NCI-H748 (cell line): ENCODE measurements around the gene DYRK1A.

Experiments used
- DNase-seq: peaks from one replicate; lab custom pipeline; 2025; ENCODE audit not compliant: unreplicated experiment; lab: John Stamatoyannopoulos, UW

DYRK1A gene

DNA sequence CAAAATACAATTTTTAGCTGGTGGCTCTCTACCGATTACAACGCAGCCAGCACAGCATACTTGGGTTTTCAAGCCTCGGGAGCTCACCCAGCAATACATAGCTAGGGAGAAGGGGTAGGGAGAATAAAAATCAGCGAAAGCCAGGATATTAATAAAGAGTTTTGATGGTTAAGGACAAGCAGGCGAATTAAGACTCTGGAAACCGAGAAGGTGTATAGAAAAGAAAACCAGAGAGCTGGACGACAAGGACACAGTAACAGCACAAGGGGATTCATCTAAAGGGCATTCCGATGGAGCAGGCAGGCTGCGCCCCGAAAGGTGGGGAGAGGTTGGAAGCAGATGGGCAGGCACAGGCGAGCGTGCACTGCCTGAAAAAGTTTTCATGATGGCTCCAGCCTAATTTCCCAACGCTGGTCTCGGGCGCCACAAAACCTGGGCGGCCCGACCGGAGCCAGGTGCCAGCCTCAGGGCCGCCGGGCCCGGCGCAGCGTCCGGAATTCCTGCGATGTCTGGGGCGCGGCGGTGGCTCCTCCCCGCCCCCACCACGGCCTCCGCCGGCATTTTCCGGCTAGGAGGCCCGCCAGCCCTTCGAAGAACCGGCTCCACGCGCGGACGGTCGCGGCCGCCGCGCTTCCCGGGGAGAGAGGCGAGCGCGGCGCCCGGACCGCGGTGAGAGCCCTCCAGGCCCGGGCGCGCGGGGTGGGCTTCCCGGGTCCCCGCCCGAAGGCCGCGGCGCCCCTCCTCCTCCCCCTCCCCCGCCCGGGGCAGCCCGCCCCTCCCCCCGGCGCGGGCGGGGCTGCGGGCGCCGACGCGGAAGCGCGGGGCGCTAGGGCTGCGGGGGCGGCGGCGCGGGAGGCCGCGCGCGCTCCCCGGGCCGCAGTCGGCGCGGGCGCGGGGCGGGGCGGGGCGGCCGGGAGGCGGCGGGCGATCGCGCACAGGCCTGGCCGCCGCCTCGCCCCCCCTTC, 774 bp upstream of the DYRK1A start:
- peak; percentile 75 for DNase-seq

DNA sequence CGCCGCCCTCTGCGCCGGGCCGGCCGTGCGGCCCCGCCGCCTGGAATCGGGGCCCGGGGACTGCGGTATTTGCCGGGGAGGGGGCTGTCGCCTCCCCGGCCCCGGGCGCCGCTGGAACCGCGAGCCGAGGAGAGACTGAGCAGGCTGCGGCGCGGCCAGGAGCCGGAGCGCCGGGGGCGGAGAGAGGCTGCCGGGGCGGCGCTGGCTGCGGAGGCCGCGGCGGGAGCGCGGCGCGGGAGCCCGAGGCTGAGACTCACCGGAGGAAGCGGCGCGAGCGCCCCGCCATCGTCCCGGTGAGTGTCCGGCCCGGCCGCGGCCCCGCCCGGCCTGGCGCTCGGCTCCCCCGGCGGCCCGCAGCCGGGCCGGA, 746 bp downstream of the DYRK1A start:
- DNase-seq, result peak; percentile 37

DNA sequence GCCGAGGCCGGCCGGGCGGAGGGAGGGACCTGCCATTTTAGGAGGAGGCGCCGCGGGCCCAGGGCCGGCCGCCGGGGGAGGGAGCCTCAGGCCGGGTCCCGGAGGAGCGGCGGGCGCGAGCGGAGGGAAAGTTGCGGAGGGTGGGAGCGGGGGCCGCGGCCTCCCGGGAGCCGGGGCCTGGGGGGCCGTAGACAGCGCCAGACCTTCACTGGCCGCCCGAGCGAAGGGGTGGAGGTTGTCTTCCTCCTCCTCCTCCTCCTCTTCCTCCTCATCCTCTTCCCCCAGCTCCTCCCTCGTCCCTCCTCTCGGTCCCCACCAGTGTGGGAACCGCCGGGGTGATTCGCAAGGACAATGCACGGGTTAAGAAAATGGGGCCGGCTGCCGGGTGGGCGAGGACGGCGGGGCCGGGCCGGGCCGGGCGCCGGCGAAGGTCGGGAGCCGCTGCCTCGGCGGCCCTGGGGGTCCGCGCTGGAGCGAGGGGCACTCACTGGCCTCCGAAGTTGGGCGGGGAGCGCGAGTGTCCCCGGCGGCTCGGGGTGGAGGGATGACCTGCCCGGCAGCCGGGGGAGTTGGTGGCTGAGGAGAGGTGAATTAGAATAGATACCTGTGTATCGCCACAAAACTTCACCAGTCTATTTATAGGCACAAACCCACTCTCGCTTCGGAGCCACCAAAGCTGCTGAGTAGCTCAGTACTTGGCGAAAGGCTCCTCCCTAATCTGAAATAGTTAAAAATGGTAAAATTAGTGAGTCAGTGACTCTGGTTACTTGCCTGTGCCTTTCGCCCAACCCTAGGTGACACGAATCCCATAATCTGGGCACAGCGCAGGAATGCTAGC, 1.3 kb downstream of the DYRK1A start:
- DNase-seq, result peak; percentile 36

DNA sequence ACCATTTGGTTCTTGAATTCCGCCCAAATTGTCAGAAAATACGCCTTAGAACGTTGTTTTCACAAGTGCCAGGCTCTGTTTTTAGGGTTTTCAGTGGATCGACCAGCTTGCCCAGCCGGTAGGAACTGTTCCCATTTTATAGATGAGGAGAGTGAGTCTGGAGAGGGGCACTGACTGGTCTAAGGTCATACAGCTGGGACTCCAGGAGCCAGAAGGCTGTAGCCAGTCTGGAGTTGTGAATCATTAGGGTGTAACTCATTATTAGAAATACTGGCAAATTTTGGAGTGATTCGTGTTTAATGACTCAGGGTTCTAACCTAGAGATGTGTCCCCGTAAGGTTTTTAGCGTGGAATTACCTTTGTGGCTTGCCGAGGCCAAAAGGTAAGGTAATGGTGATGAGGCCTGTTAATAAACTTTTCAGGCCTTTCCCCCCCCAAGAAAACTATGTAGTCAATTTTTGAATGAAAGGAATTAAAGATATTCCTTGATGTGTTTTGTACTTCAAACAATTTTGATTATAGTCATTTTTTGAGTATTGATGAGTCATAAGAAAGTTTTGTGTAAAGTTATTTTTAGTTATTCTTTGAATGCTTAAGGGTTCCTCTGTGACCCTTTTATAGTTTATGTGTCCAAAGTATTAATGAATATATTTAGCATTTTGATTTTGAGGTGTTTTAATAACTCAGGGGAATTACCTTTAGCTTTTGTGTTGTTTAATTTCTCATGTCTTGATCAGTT, 2.1 kb downstream of the DYRK1A start:
- no peak for DNase-seq

DNA sequence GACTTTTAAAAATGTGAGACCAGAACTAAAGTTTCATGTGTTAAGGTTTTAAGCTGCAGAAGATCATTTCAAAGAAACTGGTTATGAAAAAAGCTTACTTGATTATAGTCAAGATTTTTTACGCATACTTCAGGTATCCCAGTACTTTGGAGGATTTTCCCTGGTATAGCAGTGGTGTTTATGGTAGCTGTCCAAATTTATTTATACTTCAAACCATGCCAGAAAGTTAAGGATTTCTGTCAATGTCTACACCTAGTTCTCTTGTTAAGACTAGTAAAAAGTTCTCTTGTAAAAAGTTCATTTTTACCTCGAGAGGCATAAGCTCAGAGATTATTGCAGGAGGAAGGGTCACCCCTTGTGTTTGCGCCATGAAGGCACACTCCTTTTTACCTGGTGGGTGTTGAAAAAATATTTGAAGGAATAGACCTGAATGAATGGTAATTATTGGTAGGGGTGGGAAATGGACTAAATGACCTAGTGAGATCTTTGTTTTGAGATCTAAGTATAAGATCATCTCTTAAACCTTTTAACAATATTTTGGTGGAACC, 2.8 kb downstream of the DYRK1A start:
- DNase-seq, result no peak

DNA sequence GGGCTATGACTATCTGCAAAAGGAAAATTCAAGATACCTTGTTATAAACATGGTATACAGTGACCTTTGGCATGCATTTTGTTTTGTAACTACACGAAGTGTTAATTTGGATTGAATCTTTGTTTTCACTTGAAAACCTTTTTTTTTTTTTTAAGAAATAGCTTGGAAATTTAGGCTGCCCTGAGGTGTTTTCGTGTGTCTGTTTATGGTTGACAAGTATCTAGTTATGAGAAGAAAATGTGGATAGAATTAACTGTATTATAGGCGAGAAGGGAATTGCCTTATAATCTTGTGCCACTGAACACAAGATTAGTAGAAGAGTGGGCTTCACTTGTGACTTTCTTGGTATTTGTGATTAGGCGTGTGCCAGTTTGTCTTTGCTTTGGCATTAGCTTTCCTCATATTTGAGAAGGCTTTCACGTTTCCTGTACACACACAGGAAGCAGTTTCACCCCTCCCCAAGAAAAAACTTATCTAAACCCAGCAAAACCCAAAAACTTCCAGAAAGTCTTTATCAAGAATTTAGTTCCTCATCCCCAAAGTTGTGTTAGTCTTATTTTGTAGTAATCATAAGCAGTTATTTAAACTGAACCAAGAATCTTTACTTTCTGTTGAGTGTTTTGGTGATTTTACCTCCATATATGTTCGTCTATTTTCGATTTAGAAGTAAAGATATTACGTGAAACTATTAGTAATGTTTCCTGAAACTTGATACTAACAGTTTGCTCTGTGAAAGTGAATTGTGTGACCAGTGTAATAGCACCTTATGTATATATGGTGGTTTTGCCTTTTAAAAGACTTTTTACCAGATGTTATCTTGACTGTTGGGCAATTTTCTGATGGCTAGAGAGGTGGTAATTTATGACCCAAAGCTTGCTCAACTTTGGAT, 3.8 kb downstream of the DYRK1A start:
- no peak for DNase-seq

DNA sequence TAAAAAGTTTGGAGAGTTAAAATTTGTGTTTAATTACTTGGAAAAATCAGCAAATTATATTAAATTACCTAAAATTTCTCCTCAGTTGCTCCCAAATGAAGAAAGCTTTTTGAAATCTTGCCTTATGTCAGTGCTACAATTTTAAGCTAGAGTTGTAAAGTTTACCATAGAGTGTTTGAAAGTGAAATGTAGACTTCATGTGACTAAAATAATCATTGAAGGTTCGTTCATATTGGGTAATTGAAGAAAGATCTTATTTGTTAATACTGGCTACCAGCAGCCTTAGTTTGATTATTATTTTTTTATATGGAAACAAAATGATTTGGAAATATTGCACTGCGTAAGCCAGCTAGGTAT, 4.4 kb downstream of the DYRK1A start:
- DNase-seq, result no peak

DNA sequence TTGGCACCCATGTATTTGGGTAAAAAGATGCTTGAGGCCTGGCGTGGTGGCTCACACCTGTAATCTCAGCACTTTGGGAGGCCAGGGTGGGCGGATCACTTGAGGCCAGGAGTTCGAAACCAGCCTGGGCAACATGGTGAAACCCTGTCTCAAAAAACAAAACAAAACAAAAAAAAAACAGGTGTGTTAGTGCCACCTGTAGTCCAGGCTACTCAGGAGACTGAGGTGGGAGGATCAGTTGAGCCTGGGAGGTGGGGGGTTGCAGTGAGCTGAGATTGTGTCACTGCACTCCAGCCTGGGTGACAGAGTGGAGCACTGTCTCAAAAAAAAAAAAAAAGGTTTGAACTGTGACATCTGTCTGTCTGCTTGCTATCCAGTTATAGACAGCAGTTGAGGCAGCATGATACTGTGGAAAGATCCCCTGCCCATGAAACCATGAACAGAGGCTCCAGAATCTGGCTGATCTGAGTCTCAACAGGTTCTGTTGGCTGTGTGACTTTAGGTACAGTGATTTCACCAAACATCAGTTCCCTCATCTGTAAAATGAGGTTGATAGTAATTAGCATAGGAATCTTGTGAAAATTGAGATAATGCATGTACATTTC, 5.7 kb downstream of the DYRK1A start:
- DNase-seq, result no peak

DNA sequence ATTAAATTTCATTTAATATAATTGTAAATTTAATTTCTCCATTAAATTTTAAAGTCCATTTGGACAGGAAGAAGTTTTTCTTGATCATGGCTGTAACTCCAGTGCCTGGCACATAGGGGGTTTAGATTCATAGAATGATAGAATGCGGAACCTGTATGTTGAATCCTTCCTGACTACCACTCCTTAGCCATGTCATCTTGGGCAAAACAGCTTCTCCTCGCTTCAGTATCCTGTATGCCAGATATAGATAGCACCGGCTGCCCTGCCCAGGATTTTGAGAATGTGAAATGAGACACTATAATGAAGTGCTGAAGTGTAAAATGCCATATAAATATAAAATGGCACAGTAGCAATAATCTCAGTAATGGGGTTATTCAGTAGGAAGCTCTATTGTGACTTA, 6.4 kb downstream of the DYRK1A start:
- DNase-seq, result no peak

DNA sequence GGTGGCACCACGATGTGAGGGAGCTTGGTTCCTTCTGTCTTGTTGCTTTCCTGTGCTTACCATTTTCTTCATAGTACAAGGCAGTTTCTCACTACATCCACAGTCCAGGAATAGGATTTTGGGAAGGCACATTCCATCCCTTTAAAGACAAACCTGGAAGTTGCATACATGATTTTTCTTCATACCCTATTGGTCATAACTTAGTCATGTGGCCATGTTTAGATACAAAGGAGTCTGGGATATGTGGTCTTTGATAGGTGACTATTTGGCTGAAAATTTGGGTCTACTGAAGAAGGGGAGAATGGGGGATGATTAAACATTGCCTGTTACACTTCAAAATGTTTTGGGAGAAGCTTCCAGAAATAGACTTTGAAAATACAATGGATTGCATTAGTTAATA, 7.0 kb downstream of the DYRK1A start:
- no peak for DNase-seq

DNA sequence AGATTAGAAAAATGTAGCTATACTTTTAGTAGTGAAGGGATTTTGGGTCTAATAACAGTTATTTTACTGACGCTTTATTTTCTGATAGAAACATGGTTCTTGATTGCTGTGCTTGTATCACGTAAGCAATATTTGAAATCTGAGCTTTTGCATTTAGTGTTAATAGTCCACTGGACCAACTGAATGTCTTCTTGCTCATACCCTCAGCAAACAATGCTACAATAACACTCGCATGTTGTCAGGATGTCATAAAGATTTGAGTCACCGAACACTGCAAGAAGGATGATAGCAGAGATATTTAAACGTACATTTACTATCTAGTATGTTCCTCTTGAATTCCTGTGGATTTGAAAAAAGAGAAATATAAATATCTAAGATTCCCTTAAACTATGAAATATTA, 7.5 kb downstream of the DYRK1A start:
- DNase-seq, result no peak

DNA sequence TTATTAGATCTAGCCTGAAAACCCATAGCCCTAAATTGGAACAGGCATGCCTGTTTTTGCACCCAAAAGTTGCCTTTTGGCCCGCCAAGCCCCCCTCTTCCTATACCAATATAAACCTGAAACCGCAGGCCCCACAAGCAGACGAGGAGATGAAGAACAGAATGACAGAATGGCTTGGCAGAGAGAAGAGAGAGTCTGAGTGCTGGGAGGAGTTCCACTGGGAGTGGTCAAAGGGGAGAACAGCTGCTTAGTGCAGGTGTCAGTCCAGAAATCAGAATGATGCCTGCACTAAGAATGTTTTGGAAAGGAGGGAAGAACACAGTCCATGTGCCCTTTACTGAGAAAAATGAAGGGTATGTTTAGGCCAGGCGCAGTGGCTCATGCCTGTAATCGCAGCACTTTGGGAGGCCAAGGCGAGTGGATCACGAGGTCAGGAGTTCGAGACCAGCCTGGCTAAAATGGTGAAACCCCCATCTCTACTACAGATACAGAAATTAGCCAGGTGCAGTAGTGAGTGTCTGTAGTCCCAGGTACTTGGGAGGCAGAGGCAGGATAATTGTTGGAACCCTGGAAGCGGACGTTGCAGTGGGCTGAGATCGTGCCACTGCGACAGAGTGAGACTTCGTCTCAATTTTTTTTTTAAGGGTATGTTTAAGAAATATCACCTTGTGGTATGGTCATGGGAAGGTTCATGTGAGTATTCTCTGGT, 9.4 kb downstream of the DYRK1A start:
- no peak for DNase-seq

DNA sequence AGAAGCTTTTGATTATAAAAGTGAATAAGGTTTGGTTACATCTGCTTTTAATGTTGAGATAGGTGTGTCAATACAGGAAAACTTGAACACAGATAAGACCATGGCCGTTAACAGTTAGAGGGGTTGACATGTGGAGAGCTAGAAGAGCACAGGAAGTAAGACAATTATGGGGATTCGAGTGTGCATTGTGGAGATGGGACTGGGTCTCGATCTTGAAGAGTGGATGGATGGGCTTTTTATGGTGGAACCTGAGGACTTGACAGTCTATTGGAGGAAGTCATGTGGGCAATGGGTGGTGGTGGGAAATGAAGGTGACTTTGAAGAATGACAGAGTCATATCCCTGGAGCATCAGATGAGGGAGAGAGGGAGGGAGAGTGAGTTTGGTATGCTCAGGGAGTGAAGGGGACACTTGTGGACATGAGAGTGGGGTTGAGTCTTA, 12.1 kb downstream of the DYRK1A start:
- no peak for DNase-seq

DNA sequence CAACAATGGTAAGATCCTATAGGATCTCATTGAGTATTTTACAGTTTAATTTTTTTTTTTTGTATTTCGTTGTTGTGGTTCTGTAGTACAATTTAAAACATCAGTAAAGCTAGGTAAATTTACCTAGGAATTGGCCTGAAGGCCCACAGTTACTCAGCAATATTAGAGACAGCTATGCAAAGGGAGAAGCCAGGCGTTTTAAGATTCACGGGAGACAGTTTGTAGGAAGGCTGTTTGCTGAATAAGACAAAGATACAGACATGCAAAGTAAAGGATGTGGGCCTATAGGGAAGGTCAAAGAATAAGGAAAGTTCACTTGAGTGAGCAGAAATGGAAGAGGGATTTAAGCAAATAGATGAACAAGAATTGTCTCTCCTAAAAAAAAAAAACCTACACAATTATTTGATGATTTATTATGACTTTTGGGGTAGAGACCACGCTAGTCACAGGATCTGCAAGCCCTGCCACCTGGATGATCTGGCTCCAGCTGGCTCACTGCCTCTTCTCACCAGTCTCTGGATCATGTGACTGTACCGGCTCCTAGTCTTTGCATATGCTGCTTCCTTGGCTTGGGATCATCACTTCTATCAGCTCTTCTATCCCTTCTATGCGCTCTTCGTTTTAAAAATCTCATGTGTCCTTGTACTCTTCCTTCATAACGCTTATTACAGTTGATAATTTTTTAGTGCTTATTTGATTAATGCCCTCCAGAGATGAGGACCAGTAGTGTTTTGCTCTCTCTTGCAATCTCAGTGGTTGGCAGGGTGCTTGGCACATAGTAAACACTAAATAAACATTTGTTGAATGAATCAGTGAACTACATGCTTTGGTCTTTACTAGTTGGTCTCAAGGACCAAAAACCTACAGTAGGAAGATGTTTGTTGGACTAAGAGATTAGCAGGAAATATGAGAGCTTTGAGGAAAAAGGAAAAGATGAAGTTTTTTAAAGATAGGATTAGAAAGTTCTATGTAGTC, 14.1 kb downstream of the DYRK1A start:
- DNase-seq, result no peak

DNA sequence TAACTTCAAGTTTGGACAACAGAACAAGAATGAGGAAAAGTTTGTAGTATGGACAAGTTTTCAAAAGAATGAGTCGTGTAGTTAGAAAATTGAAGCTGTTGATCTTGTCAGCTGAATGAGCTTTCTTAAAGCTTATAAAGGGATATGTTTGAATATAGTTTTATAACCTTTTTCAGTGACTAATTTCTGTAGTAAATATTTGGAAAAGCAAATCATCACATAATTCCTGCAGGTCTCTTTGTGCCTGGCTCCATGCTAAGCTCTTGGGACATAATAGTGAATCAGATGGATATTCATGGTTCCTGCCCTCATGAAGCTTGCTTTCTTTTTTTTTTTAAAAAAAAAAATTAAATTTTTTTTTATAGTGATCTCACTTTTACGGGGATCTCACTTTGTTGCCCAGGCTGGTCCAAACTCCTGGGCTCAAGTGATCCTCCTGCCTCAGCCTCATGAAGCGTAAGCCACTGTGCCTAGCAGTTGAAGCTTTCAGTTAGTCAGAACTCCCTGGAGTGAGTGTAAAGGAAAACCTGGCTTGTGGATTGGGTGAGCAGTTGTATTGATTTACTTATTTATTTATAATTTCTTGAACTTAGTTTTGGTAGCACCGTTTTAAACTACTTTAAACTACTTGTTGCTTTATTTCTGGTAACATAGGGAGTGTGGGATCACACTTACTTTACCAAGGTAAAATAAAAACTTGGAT, 15.5 kb downstream of the DYRK1A start:
- DNase-seq, result no peak

DNA sequence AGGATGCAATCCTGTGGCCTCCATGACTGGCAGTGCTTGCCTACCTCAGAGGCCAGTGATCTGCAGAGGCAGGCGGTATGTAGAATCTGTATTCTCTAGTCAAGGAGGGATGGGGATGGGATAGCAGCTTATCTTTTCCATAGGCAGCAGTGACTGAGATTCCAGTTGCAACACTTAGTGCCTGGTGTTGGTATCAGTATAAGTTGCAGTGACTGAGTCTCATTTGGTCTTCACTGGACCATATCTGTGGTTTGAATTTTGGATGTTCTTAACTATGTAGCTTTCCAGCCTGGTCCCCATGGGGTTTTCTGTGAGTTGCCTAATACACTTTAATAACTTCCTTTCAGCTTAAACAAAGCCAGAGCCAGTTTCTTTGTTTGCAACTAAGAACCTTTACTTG, 16.5 kb downstream of the DYRK1A start:
- no peak for DNase-seq

DNA sequence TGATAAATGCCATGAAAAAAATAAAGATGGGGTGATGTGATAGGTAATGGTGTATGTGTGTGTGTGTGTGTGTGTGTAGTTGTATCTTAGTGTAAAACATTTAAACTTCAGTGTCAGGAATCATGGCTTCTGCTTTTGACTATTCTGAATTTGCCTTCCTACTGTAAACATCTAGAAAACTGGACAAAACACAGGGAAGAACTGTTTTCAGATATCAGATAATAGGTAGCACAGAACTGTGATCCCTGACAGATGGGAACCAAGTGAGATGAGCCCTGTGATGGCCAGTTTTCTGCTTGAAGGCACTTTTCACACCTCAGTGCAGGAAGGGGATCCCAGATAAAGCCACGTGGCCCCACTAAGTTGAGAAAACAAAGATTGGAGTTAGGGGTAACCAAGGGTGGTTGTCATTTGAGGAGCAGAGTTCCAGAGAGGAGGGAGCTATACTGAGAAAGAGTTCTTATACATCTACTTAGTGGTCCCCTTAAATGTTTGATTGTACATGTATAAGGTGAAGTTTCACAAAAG, 17.3 kb downstream of the DYRK1A start:
- no peak for DNase-seq
